HG03108 (cell line): ENCODE data around the gene NOC3L.
"Not testable (repeated sequence)": the region's sequence is repeated elsewhere in the genome, so short reads cannot be mapped to it uniquely, and the experiment has no call there.

Experiments used
- ATAC-seq: cut with Tn5 transposase; IDR thresholded peaks from one replicate; pipeline ENCODE4 v1.9.1; 2021; ENCODE audit warnings: moderate library complexity; ENCODE audit not compliant: unreplicated experiment

Gene NOC3L

DNA sequence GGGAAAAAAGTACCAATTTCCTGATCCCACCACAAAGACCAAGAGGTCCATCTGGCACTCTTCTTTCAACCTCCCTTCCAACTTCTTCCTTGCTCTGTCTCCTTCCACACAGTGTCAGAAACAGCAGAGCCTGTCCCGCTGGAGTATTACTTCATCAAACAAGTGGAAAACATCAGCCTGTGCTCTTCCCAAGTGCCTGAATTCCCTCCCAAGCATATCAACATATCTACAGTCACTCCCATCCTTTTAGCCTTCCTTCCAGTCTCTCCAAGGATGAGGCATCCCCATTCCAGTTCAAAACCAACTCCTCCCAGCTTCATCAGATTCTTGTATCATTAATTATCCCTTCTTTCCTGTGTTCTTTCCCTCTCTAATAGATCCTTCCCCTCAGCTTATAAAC, 1.7 kb upstream of the NOC3L start:
- ATAC-seq: no peak

DNA sequence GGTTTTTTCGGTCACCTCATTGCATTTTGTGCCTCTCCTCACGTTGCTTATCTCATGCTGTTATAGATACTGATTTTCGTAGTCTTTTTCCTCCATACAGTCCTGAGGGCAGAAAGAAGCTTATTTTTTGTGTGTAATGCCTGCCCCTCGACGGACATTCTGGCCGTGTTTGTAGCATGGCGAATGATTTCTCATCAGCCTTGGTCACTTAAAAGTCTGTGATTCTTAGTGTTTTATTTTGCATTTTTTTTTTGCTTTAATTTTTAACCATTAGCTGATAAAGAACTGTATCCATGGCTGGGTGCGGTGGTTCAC, 469 bp upstream of the NOC3L start:
- ATAC-seq: no peak

DNA sequence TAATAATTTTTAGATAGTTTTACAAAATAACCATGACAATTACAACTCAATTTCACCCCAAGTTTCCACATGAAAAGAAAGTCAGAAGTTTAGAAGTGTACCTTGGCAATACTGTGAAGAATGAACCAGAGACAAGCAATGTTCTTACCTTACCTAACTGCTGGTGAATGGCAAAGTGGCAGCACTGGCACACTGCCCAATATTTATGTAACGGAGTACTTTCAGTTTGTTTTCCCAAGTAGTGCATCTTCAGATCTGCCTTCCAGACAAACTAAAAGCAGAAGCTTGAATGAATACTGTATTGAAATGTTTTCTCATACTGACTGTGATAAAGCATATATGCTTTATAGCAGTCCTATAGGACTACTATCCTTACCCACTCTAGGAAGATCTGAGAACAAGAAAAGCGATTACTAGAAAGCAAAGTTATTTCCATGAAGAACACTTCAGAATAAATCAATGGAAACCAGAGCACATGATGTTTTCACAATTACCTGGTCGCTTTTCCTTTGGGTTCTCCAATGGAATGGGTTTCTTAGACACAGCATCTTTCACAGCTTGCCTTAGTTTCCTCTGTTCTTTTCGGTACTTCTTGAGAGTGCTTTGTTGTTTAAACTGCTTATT, 1.5 kb downstream of the NOC3L start:
- ATAC-seq: no peak

DNA sequence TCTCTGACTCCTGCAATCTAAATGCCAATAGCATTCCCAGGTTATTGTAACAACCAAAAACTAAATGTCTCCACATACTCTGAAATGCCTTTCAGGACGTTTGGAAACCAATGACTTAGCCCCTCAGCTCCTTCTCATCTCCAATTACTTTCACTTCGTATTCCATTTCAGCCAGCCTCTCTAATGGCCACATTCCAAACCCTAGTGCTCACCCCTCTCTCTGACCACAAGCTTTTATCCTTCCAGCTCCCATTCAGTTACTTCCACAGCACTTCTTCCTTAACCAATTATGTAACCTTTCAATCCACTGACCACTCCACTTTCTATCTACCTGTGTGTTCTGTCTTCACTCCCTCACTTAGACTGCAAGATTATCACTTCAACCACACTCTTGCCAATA, 4.3 kb downstream of the NOC3L start:
- no peak for ATAC-seq

DNA sequence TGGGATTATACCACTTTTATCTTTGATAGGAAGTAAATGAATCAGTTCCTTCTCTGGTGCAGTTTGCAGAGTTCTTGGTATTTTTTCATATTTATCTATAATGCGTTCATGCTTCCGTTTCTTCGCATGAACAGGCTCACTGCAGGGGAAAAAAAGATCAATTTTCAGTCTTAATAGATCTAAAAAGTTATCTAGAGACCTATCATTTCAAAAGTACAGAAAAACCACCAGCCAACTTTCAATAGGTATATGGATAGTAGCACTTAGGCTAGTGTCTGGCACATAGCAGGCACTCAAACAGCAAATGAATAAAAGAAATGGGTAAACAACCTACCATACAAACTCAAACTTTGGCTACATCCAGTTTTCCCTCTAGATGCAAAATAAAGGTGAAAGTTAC, 5.5 kb downstream of the NOC3L start:
- ATAC-seq: no peak

DNA sequence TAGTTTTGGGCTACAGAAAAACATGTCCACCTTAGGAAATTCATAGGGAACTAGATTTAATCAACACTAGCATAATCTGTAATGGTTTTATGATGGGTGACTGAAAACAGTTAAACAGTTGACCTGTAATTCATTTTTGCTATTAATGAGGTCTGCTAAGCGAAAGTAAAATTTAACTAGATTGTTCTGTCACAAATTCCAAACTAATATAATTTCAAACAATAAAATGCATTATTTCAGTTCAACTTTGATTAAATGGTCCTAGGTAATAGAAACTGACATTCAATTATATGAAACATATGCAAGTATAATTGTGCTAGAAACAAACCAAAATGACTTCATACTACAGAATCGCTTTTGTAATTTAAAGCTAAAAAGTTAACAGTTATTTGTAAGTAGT, 6.9 kb downstream of the NOC3L start:
- no peak for ATAC-seq

DNA sequence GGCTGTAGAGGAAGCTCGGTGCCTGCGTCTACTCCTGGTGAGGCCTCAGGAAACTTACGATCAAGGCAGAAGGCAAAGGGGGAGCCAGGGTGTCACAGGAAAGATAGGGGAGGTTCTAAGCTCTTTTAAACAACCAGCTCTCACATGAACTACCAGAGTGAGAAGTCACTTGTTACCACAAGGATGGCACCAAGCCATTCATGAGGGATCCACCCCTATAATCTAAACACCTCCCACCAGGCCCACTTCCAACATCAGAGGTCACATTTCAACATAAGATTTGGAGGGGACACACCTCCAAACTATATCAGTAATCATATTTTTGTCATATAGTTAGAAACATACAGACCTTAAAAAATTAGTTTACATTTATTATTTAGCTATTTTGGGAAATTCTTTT, 9.4 kb downstream of the NOC3L start:
- ATAC-seq: no peak

DNA sequence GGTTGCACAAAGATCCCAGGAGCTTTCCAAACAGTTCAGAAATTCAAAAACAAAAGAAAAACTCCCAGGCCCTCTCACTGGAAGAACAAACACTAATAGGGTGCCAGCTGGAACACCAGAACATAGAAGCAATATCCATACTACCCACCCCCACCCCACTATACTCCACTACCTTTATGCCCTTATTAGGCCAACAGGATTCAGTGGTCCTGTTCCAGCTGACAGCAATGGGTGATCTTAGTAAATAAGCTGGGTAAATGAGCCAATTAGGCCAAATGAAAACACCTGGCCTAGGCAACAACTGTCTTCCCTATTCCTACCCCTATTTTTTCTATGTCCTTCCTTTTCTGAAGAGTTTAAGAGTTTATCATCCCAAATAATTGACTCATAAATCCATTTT, 11.7 kb downstream of the NOC3L start:
- no peak for ATAC-seq

DNA sequence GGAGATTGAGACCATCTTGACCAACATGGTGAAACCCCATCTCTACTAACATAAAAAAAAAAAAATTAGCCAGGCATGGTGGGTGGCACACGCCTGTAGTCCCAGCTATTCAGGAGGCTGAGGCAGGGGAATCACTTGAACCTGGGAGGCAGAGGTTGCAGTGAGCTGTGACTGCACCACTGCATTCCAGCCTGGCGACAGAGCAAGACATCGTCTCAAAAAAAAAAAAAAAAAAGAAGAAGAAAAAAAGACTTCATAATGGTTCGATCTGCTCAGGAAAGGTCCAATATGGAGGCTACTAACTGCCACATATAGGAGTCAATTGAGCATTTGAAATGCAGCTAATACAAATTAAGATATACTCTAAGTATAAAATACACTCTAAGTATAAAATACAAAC, 12.2 kb downstream of the NOC3L start:
- not testable (repeated sequence) for ATAC-seq

DNA sequence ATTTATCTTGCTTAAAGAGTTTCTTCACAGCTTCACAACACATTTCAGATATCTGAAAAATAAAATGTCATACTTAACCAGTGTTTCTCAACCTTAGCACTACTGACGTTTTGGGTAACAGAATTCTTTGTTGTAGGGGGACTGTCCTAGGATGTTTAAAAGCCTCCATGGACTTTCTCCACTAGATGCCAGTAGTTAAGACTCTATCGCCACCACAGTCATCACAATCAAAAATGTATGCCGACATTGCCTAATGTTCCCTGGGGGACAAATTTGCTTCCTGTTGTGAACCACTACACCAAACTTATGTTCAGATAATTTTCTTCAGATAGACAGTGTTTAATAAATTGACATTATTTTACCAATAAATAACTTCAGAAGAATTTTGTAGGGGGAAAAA, 13.4 kb downstream of the NOC3L start:
- ATAC-seq: no peak

DNA sequence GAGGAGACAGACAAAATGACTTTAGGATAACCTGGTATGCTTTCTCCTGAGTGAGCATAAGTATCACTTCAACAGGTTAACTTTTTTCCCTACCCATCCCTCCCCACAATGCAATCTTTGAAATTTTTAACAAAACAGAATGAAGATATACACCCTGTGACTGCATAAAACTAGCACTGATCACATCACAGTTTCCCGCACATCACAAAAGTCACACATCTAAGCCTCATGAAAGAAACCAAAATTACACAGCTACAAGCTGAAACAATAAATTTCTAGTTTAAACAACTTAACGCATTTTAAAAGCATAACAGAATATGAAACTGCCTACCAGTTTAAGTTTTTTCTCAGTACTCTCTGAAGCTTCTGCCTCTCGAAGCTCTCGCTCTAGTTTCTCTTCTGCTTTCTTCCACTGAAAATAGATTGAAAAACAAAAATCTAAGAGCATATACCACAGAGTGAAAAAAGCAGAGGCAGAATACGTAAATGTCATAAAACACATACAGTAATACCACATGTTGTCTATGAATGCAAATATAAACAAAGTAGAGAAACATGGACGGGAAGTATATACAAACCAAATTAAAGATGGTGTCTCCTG, 18.1 kb downstream of the NOC3L start:
- ATAC-seq: peak; percentile 95

DNA sequence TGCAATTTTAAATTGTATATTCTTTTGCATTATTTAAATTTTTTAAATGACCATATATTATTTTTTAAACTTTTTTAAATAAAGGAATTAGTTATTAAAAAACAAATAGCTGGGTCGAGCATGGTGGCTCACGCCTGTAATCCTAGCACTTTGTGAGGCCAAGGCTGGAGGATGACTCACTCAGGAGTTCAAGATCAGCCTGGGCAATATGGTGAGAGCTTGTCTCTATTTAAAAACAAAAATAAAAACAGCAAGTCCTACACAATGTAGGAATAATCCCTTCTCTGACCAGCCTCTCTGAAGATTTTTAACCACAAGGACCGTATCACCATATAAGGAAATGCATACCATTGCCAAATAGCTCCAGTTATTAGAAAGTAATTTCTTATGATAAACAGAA, 19.6 kb downstream of the NOC3L start:
- ATAC-seq: no peak

DNA sequence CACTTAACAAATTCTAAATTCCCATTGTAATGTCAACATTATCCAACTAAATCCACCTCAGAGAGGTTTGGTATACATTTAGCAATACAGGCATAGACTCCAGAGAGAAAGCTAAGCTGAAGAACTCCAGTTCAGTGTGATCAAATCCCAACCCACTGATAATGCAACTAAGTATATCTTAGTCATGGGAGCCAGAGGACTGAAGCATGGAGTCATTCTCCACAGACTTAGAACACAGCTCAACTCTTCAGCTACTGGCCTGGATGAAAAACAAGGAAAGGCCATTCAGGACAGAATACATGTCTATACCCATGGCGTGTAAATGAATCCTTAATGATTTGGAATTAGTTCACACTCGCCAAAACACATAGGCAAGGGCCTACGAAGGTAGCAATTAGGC, 27.9 kb downstream of the NOC3L start:
- no peak for ATAC-seq

DNA sequence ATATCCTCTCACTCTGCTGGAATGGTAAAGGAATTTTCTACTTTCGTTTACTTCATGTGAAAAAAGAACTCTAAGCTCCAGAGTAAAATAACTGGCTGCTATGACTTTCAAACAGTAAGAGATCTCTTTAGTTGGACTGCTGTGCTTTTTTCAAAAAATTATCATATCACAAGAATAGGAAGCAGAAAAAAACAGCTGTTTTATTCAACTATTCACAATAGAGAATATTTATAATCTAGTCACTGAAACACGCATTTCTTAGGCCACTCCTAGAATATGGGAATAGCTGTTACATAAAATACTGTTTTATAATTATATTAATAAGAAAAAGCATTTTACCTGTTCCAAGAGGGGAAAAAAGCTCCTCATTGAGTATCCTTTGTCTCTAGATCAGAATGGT, 29.7 kb downstream of the NOC3L start:
- no peak for ATAC-seq

DNA sequence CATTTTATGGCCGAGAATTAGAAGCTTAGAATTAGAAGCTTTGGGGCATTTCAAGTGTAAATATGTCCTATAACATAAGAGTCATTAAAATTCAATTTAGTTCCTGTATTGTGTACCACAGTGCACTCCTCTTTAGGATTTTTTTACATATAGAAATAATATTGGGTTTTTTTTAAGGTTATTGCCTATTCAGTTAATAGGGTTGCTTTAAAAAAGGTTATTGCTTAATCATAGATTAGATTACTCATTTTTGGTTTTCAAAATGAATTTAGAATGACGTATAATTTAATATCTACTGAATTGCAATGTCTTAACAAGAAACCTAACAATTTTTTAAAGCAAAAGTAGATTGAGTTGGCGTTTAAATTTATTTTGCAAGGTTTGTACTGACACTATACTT, 34.1 kb downstream of the NOC3L start:
- no peak for ATAC-seq

DNA sequence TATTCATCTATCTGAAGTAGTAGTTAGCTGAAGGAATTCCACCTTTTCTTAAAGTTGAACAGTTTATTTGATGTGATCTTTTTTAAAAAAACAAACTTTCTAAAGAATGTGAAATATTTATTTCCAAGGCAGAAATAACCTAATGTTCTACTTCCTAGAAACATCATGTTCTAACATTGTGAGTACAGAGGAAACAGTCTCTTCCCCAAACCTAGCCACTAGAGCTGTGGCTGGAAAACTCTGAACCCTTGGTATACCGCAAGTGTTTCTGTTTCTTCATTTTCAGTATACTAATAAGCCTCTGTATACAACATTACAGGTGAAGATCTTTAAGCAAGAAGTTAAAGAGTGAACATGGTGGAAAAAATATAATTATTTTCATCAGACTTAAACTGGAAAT, 35.1 kb downstream of the NOC3L start:
- no peak for ATAC-seq

DNA sequence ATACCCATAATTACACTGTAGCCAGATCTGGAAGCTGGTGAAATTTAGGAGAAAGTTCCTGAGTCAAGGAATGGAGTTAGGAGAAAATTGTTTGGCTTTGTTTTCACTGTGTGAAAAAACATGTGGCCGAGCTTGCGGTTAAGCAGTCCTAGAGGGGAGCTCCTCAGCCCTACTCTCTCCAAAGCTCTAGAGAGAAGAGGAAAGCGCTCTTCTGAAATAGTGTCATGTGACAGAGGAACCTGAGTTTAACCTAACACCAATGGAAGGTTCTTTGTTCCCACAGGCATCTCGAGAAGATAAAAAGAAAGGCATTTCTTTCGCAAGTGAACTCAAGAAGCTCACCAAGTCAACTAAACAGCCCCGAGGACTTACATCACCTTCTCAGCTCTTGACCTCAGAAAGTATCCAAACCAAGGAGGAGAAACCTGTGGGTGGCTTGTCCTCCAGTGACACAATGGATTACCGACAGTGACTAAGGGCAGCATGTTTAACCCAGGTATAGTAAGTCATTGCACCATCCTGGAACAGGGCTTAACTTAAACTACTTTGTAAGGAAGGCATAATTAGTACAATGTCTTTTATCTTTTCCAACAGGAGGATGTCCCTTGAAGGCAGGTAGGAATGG, 38.0 kb downstream of the NOC3L start:
- ATAC-seq: no peak

DNA sequence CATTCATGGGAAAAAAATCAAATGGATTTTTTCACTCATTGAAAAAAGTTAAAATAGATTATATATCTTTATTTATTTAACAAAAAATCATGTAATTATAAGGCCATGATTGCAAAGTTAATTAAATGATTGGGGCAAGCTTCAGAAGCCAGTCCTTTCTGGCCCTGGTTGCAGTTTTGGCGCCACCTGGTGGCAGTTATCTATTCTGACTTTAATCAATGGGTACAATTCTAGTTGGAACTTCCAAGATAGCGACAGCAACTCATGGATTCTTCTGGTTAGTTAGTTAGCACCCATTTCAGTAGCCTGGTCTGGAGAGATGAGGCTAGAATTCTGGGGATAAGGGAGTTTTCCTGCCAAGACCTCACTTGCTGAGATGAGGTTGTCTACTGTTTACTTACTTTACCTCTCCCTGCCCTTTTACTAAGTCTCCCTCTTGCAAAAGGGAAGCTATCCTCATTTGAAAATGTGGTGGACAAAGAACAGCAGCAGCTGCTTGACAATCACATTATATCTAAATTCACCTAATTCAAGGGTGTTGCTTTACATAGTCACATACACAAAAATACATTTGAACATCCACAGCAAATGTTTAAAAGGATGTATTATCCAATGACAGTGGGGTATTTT, 42.3 kb downstream of the NOC3L start:
- ATAC-seq: no peak

DNA sequence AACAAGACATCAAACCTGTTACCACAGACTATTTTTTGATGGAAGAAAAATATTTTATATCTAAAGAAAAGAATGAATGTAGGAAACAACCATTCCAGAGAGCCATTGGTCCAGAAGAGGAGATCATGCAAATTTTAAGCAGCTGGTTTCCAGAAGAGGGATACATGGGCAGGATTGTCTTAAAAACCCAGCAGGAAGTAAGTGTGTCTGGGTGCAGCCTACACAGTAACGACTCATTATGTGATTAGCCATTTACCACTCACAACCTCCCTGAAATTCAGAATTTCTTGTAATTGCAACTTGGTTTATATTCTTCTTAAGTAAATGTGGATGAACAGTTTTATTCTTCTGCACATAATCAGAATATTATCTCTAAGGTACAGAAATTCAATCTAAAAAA, 46.2 kb downstream of the NOC3L start:
- ATAC-seq: no peak

DNA sequence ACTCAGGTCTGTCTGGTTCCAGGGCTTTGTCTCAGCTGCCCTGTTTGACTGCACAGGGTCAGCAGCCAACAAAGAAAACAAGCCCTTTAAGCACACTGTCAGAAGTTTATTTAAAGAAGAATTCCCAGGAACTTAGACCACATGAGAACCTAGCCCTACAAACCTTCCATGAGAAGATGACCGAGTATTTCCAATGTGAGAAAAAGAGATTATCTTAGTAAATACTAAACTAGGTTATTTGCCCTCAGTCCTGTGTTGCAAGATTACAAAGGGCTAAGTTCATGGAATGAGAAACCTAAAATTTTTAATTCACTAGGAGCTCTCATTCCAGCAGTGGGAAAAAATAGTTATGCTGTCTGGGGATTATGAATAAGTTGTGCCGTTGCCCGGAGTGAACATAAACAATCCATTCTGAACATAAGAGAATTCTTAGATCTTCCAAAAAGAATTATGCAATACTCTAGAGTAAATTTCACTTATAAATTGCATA, 46.7 kb downstream of the NOC3L start:
- no peak for ATAC-seq

DNA sequence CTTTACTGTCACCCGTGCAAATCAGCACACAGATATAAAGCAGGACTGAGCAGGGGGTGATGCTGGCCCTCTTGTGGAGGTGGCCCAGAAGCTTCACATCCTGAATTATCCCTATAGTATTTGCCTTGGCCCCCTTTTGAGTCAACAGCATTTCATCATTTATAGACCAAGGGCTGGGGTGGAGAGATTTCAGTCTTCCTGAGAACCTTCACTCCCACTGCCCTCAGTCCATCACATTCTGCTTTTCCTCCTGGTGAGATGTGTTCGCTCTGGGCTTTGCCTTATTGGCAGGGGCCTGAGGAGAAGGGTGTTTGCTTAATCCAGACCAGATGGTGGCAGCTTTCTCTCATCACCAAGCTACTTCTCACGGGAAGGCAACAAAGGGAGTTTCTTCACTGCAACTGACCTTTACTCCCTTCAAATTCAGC, 47.7 kb downstream of the NOC3L start:
- no peak for ATAC-seq

DNA sequence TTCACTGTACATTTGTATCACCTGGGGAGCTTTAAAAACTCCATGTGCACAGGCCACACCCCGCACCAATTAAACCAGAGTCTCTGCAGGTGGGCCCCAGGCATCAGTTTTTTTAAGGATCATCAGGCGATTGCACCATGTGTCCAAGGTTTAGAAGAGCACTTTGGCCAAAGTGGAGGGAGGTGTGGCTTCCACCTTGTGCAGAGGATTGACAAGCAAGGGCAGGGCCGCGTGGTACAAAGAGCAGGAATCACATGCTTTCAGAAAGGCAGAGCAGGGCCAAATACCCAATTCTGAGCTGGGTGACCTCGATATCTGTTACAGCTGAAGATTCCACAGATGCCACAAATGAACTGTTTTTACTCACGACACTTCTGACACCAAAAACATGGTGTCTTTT, 52.4 kb downstream of the NOC3L start:
- ATAC-seq: no peak
